SH-SY5Y (cell line): ENCODE data around the gene MFSD2B.

Experiments used
- GATA2 ChIP-seq: IDR thresholded peaks from 2 replicates; pipeline ENCODE4 v1.6.1; 2011; ENCODE audit warnings: mild to moderate bottlenecking, low read depth, low read length
- GATA3 ChIP-seq: IDR thresholded peaks from 2 replicates; pipeline ENCODE4 v1.6.1; 2011; ENCODE audit warnings: low read depth, mild to moderate bottlenecking, low read length, moderate library complexity

DNA sequence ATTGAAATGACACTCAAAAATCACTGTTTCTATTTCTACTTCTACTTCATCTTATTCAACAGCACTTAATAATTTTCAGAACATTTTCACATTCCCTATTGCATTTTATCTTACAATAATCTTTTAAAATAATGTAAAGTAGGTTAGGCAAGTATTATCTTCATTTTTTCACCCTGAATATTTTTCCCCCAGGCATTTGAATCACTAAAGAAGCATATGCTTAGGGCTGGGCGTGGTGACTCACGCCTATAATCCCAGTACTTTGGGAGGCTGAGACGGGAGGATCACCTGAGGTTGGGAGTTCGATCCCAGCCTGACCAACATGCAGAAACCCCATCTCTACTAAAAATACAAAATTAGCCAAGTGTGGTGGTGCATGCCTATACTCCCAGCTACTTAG lies 30.6 kb downstream of the MFSD2B start:
- TF ChIP-seq GATA2 (no peak), GATA3 (no peak)
